RKO (cell line): ENCODE measurements around the gene PTCD1.
"Not testable (repeated sequence)": the region's sequence is repeated elsewhere in the genome, so short reads cannot be mapped to it uniquely, and the experiment has no call there.

Source experiments
- DNase-seq: peaks from one replicate; pipeline ENCODE4 v3.0.0-alpha.2; 2016; ENCODE audit warnings: low spot score

The PTCD1 gene

DNA sequence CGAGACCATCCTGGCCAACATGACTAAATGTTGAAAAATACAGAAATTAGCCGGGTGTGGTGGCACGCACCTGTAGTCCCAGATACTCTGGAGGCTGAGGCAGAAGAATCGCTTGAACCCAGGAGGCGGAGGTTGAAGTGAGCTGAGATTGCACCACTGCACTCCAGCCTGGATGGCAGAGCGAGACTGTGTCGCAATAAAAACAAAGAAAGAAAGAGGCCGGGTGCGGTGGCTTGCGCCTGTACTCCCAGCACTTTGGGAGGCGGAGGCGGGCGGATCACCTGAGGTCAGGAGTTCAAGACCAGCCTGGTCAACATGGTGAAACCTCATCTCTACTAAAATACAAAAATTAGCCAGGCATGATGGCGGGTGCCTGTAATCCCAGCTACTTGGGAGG is 51.4 kb downstream of the PTCD1 start:
- DNase-seq, result not testable (repeated sequence)

GRCh38 chr7:99386584-99387238 is 51.9 kb downstream of the PTCD1 start:
- DNase-seq, result peak; percentile 66

- DNase-seq, result no peak
Observed at GRCh38 chr7:99385564-99385963, 53.0 kb downstream of the PTCD1 start.

GRCh38 chr7:99384523-99384922 is 54.1 kb downstream of the PTCD1 start:
- no peak for DNase-seq

DNA sequence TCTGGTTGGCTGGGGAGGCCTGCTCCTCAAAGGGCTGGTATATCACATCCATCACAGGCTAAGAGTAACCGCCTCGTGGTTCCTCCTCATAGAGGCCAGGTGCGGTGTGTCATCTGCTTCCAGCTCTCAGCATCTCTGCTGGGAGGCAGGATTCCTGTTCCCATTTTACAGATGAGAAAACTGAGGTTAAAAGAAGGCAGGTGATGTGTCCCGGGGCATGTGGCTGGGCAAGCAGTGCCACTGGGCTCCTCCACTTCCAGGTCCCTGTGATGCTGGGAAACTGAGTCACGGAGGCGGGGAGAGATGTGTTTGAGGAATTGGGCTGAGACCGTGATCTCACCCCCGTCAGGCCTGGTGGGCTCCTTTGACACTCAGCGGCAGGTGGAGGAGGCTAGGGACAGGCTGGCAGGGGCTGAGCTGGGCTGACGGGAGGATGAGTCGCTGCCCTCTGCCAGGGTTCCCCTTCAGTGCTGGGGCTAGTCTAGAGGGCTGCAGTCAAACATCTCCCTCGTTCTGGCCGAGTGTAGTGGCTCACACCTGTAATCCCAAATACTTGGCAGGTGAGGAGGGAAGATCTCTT is 54.7 kb downstream of the PTCD1 start:
- no peak for DNase-seq

DNA sequence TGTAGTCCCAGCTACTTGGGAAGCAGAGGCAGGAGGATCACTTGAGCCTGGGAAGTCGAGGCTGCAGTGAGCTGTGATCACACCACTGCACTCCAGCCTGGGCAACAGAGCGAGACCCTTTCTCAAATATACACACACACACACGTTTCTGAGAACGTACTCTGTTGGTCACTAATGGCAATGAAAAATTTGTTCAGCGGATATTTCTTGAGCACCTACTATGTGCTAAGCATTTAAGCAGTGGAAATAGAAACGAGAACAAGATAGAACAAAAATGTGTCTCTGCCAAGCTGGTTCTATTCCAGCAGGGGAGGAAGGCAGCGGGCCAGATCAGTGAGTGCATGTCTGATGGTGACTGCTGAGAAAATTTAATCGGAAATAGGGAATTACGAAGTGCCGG is 55.4 kb downstream of the PTCD1 start:
- DNase-seq, result no peak

DNA sequence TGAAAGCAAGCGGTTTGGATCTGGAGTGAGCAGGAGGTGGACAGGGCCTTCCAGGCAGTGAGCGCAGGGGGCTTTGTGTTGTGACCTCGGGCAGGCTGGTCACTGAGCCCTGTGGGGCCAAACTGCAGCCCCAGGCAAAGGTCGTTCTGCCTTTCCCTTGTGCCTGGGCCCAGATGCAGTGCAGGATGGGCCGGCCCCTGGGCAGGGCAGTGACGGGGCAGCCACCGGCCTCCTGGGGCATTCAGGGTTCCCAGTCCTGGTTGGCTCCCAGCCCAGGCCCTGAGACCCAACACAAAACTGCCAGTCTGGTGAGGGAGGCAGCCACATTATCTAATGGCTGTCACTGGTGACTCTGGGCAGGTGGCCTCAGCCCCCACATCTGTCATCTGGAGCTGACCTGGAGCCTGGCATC is 56.9 kb downstream of the PTCD1 start:
- DNase-seq, result no peak

- no peak for DNase-seq
Observed at GRCh38 chr7:99380823-99381663, 57.6 kb downstream of the PTCD1 start.

GRCh38 chr7:99380032-99380822 is 58.4 kb downstream of the PTCD1 start:
- no peak for DNase-seq

DNA sequence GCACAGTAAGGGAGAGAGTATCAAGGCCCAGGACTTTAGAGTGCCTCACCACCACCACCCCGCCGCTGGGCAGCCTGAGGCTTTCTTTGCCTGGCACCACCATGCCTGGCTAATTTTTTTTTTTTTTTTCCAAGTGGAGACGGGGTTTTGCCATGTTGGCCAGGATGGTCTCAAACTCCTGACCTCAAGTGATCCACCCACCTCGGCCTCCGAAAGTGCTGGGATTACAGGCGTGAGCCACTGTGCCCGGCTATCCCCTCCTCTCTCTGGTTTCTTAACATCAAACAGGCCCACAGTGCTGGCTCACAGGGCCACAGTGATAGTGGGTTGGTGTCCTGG is 58.9 kb downstream of the PTCD1 start:
- not testable (repeated sequence) for DNase-seq

- DNase-seq, result no peak
Observed at GRCh38 chr7:99379043-99379577, 59.5 kb downstream of the PTCD1 start.

DNA sequence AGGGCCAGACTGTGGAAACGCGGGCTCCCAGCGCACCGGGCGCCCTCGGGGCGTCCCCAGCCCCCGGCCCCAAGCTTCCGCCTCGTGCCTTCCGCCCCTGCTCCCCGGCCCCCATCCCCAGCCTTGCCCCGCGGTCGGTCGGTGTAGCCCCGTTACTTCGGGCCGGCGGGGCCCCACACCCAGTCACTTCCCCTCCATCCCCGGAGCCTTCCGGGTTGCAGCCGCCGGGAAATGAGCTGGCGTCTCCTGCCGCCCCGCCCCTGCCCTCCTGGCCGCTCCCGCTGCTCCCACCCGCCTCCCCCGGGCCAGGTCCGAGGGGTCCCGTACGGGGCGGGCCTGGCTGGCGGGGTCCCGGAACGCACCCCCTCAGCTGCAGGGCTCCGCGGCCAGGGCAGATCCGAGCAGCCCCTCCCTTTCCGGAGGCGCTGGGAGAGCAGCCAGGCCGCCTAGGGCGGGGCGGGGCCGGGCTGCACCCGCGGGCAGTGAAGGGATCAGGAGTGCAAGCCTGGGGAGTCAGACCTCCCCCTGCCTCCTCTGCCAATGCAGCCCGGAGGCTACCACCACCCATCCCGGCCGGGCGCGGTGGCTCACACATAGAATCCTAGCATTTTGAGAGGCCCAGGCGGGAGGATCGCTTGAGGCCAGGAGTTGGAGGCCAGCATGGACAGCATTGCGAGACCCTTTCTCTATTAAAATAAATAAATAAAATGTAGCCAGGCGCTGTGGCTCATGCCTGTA is 63.4 kb downstream of the PTCD1 start:
- DNase-seq, result peak; percentile 82

DNA sequence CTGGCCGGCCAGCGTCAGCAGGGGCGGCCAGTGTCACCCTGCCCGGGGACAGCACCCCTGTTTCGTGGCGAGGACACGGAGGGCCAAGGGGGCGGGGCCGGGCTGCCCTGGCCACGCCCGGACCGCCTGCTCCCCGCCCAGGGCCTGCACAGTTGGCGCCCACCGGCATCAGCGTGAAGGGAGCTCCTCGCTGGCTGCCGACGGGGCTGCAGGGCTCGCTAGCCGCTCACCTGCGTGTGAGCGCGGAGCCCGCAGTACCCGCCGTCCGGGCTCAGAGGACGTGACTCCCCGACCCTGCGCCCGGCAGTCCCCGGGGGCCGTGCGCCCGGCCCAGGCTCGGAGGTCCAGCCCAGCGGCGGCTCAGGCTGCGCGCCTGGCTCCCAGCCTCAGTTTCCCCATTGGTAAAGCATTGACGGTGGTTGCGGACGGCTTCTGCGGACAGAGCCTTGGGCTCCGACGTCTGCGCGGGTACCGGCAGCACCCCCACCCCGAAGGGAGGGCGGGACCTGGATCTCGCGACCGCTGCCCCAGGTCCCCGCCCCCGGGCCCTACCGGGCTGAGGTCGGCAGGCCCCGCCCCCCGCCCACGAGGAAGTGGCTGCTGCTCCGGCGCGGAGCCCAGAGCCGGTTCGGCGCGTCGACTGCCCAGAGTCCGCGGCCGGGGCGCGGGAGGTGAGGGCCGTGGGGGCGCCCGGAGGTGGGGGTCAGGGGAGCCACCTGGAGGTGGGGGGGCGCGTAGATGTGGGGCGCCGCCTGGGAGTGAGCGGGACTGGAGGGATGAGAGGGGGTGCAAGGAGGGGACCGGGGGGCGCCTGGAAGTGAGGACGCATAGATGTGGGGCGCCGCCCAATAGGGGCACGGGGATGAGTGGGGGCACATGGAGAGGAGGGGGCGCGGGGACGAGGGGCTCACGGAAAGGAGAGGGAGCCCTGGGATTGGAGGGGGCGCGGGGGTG is 64.2 kb downstream of the PTCD1 start, which contains the start of gene ARPC1B:
Gene ARPC1B (plus strand): TSS at position 620 of the 954 bp plus-strand sequence. CDS start 10,985 bp downstream, outside the sequence.
- peak; percentile 89 for DNase-seq

DNA sequence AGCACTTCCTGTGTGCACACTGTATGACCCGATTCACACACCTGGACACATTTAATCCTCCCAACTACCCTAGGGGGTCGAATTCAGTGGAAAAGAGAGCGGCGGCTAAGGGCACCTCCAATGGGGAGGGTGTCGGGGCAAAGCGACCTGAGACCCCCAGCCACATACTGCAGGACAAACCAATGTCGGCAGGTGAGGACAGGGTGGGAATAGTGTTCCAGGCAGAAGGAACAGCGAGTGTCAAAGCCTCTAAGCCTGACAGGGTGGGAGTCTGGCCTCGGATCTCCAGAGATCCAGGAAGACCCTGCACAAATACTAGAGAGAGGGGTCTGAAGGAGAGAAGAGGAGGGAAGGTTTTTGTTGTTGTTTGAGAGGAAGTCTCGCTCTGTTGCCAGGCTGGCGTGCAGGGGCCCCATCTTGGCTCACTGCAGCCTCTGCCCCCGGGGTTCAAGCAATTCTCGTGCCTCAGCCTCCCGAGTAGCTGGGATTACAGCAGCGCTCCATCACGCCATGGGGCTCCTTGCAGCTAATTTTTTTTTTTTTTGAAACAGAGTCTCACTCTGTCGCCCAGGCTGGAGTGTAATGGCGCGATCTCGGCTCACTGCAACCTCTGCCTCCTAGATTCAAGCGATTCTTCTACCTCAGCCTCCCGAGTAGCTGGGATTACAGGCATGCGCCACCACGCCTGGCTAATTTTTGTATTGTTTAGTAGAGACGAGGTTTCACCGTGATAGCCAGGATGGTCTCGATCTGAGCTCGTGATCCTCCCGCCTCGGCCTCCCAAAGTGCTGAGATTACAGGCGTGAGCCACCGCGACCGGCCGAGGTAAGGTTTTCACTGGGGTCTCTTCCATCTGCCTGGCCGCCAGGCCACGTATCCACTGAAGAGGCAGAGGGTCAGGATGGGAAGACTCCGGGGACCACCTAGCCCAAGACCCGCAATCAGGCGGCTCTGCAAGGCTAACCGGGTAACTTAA is 65.2 kb downstream of the PTCD1 start:
- no peak for DNase-seq

DNA sequence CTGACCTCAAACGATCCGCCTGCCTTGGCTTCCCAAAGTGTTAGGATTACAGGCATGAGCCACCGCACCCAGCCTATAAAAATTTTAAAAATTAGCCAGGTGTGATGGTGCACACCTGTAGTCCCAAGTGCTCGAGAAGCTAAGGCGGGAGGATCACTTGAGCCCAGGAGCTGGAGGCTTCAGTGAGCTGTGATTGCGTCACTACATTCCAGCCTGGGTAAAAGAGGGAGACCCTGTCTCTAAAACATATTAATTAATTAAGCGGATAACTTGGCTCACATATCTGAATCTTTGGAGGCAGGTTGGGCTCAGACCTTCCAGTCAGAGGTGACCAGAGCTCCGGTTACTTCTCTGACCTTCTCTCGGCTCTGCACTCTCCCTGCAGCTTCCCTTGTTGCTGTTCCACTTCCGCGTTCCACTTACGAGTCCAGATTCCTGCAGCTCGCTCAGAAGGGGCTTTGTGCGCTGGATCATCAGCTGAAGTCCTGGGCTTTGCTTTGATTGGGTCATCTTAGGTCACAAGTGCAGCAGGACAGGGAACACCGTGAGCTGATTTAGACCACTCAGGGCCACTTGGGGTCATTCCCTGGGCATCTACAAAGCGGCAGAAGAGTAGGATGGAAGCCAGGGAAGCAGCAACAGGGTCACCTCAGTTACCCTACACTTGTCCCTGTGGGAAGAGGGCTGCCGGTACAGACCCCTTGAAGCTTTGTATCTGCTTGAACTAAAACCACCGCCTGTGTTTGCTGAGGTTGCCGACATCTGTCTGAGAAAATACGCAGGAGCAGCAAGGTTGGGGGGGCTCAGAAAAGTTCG is 66.1 kb downstream of the PTCD1 start:
- no peak for DNase-seq

GRCh38 chr7:99371376-99371920 is 67.2 kb downstream of the PTCD1 start:
- DNase-seq, result no peak

GRCh38 chr7:99369767-99370391 is 68.7 kb downstream of the PTCD1 start:
- no peak for DNase-seq
